HG03039 (cell line): ENCODE measurements around the gene CHCHD3.

ENCODE experiments used
- ATAC-seq: cut with Tn5 transposase; IDR thresholded peaks from one replicate; pipeline ENCODE4 v1.9.1; 2021; ENCODE audit warnings: mild to moderate bottlenecking, moderate library complexity; ENCODE audit not compliant: unreplicated experiment

CHCHD3 gene

GRCh38 chr7:133079296-133079695, 2.6 kb downstream of the CHCHD3 start:
- ATAC-seq = no peak

GRCh38 chr7:133077394-133077793, 4.5 kb downstream of the CHCHD3 start:
- ATAC-seq = no peak

- no peak for ATAC-seq
These were observed 5.7 kb downstream of the CHCHD3 start for GRCh38 chr7:133076142-133076541.

- ATAC-seq = no peak
These were observed 10.4 kb downstream of the CHCHD3 start for GRCh38 chr7:133071506-133071905.

- no peak for ATAC-seq
These were observed 11.3 kb downstream of the CHCHD3 start for GRCh38 chr7:133070562-133070961.

GRCh38 chr7:133065301-133065700, 16.6 kb downstream of the CHCHD3 start:
- no peak for ATAC-seq

GRCh38 chr7:133064082-133064820, 17.6 kb downstream of the CHCHD3 start:
- ATAC-seq = no peak

- ATAC-seq = no peak
These were observed 20.1 kb downstream of the CHCHD3 start for GRCh38 chr7:133061792-133062191.

GRCh38 chr7:133061357-133061756, 20.5 kb downstream of the CHCHD3 start:
- ATAC-seq = no peak

- ATAC-seq = no peak
These were observed 21.9 kb downstream of the CHCHD3 start for GRCh38 chr7:133060004-133060403.

GRCh38 chr7:133059263-133059662, 22.6 kb downstream of the CHCHD3 start:
- ATAC-seq = no peak

GRCh38 chr7:133056370-133057238, 25.3 kb downstream of the CHCHD3 start:
- no peak for ATAC-seq

- no peak for ATAC-seq
These were observed 27.6 kb downstream of the CHCHD3 start for GRCh38 chr7:133054162-133054840.

- ATAC-seq = peak; percentile 71
These were observed 28.5 kb downstream of the CHCHD3 start for GRCh38 chr7:133053321-133053891.

GRCh38 chr7:133052826-133053225, 29.1 kb downstream of the CHCHD3 start:
- ATAC-seq = no peak

GRCh38 chr7:133052401-133052756, 29.5 kb downstream of the CHCHD3 start:
- no peak for ATAC-seq

- ATAC-seq = no peak
These were observed 30.0 kb downstream of the CHCHD3 start for GRCh38 chr7:133051719-133052400.

GRCh38 chr7:133051066-133051465, 30.8 kb downstream of the CHCHD3 start:
- no peak for ATAC-seq

GRCh38 chr7:133050200-133050995, 31.5 kb downstream of the CHCHD3 start:
- no peak for ATAC-seq

GRCh38 chr7:133048589-133048988, 33.3 kb downstream of the CHCHD3 start:
- no peak for ATAC-seq
